A549 (cell line): ENCODE data around the gene TRIM28. TPM values are rescaled to one million over a fixed set of nuclear protein-coding genes. Genes with fewer than 3 reads are reported as not detected.
A peak's percentile ranks its signal among the peaks of the same experiment; 100 is the strongest.

ENCODE experiments used
- ATAC-seq, 2 experiments: fragments of 200-7000 bp in 1 of 2; fragments of >200 bp in 1 of 2; cut with Nextera tagmentation in 1 of 2; cut with Tn5 transposase in 1 of 2; 3 replicates each; pipeline versions ENCODE4 v1.8.0 to v1.9.1; 2018 to 2020; ENCODE audit warnings: mild to moderate bottlenecking in 1 of 2, moderate library complexity in 1 of 2
- CTCF ChIA-PET: fragments of 300-600 bp; sonication (Branson Sonifier 250); formaldehyde crosslinking; extraction: SDS; loops from one replicate; lab custom pipeline; 2021; ENCODE audit warnings: antibody characterized with exemption, inconsistent platforms; lab: Yijun Ruan, JAX
- POLR2A ChIA-PET: fragments of 350-600 bp; formaldehyde crosslinking; extraction: SDS; loops from one replicate; lab custom pipeline; 2021; ENCODE audit warnings: antibody characterized with exemption, inconsistent platforms; lab: Yijun Ruan, JAX
- DNase-seq, 2 experiments: peaks; one replicate each; pipeline versions ENCODE4 v3.0.0 to v3.0.0-alpha.2; 2011 to 2016; ENCODE audit warnings: low read depth in 1 of 2, low spot score in 1 of 2
- FAIRE-seq: peaks from 2 replicates; lab custom pipeline; 2011; peaks lifted over from hg19 to GRCh38; lab: Jason Lieb, UNC
- H3K27ac ChIP-seq, 2 experiments: fragments of >200 bp; sonication (Bioruptor Twin); formaldehyde crosslinking; 3 replicates each; pipeline ENCODE4 v1.5.1; 2016 to 2017
- H3K4me1 ChIP-seq: fragments of >200 bp; sonication (Bioruptor Twin); formaldehyde crosslinking; 3 replicates; pipeline ENCODE4 v1.6.1; 2016
- H3K4me2 ChIP-seq: fragments of >200 bp; sonication (Bioruptor Twin); formaldehyde crosslinking; 3 replicates; pipeline ENCODE4 v1.6.1; 2016
- H3K4me3 ChIP-seq: fragments of >200 bp; sonication (Bioruptor Twin); formaldehyde crosslinking; 3 replicates; pipeline ENCODE4 v1.5.1; 2016
- H3K9me3 ChIP-seq: fragments of >200 bp; sonication (Bioruptor Twin); formaldehyde crosslinking; 3 replicates; pipeline ENCODE4 v1.6.1; 2016
- CBX2 ChIP-seq: fragments of 200-600 bp; sonication (generic); IDR thresholded peaks from 2 replicates; pipeline ENCODE4 v1.6.1; 2016; ENCODE audit warnings: low read depth, mild to moderate bottlenecking, borderline replicate concordance
- CHD4 ChIP-seq: fragments of 200-600 bp; sonication (generic); IDR thresholded peaks from 2 replicates; pipeline ENCODE4 v1.6.1; 2016; ENCODE audit warnings: antibody characterized with exemption, mild to moderate bottlenecking, borderline replicate concordance
- CTCF ChIP-seq: fragments of >200 bp; sonication (Bioruptor Twin); formaldehyde crosslinking; IDR thresholded peaks from 3 replicates; pipeline ENCODE4 v1.5.1; 2016
- EHF ChIP-seq: fragments of 250-450 bp; sonication (Bioruptor Pico); IDR thresholded peaks from 2 replicates; pipeline ENCODE4 v1.5.0; 2020; ENCODE audit warnings: mild to moderate bottlenecking
- HDAC2 ChIP-seq: fragments of 200-600 bp; sonication (generic); IDR thresholded peaks from 2 replicates; pipeline ENCODE4 v1.6.1; 2016
- JUN ChIP-seq, 2 experiments: fragments of >200 bp; sonication (Bioruptor Twin); formaldehyde crosslinking; IDR thresholded peaks; 2 replicates in 1 of 2; 3 replicates in 1 of 2; pipeline ENCODE4 v1.6.1; 2016 to 2017
- KDM5A ChIP-seq: fragments of 200-600 bp; sonication (generic); IDR thresholded peaks from 2 replicates; pipeline ENCODE4 v1.6.1; 2016; ENCODE audit warnings: antibody characterized with exemption, mild to moderate bottlenecking
- MAZ ChIP-seq: fragments of 150-350 bp; IDR thresholded peaks from 2 replicates; pipeline ENCODE4 v1.6.1; 2014; ENCODE audit warnings: antibody characterized with exemption, low read depth, low read length, borderline replicate concordance
- NPAS2 ChIP-seq: fragments of 250-450 bp; sonication (Bioruptor Pico); IDR thresholded peaks from 2 replicates; pipeline ENCODE4 v1.8.0; 2022; ENCODE audit warnings: mild to moderate bottlenecking, moderate library complexity, borderline replicate concordance
- PBX3 ChIP-seq: IDR thresholded peaks from 2 replicates; pipeline ENCODE4 v1.6.1; 2012
- POLR2AphosphoS2 ChIP-seq: conservative IDR thresholded peaks from 2 replicates; pipeline ENCODE4 v1.6.1; 2012; ENCODE audit warnings: low read length, improper control_type of control experiment, inconsistent platforms
- RAD21 ChIP-seq, 2 experiments: fragments of >200 bp in 1 of 2; sonication (Bioruptor Twin) in 1 of 2; formaldehyde crosslinking in 1 of 2; IDR thresholded peaks in 1 of 2; conservative IDR thresholded peaks in 1 of 2; 2 replicates in 1 of 2; 3 replicates in 1 of 2; pipeline ENCODE4 v1.6.1; 2012 to 2018; ENCODE audit warnings: inconsistent platforms in 1 of 2
- REST ChIP-seq: fragments of 200-600 bp; sonication (generic); IDR thresholded peaks from 2 replicates; pipeline ENCODE4 v1.6.1; 2016; ENCODE audit warnings: antibody characterized with exemption, mild to moderate bottlenecking, moderate library complexity
- RFX5 ChIP-seq: fragments of 450-650 bp; IDR thresholded peaks from 2 replicates; pipeline ENCODE4 v1.7.1; 2014; ENCODE audit warnings: antibody characterized with exemption, mild to moderate bottlenecking, moderate library complexity
- USF2 ChIP-seq: fragments of 450-650 bp; IDR thresholded peaks from 2 replicates; pipeline ENCODE4 v1.6.1; 2014; ENCODE audit warnings: antibody characterized with exemption
- ZSCAN20 ChIP-seq: fragments of 250-450 bp; sonication (Bioruptor Pico); IDR thresholded peaks from 2 replicates; pipeline ENCODE4 v1.8.0; 2022; ENCODE audit warnings: mild to moderate bottlenecking, moderate library complexity
- WGBS: methylation state at CpG from one replicate; pipeline ENCODE4 v1.1.6; 2017; ENCODE audit errors: missing lambda C conversion rate; 5-methylcytosine and 5-hydroxymethylcytosine counted together
- polyA plus RNA-seq, 4 experiments: library from polyadenylated mRNA; depleted of rRNA in 3 of 4; stranded (reverse); fragments of >200 nt; fragmentation: RNase III in 1 of 4; extraction: RNeasy Plus Mini Kit Qiagen cat#74134 plus additional on column Dnase treatment in 1 of 4; gene quantifications; 2 replicates in 3 of 4; 3 replicates in 1 of 4; pipeline ENCODE4 v1.2.3, GENCODE V29; 2011 to 2017

Gene TRIM28
- polyA plus RNA-seq, 2 of the 4 experiments (the other 2 are of a cell fraction) = 576 to 656 TPM

- 94% methylated on average over 6 of the region's 6 CpGs for WGBS
- 0 out of 6 replicates have a peak, but pooled peaks of 1 of the 2 experiments have one; percentile 4 for ATAC-seq
- Histone ChIP-seq H3K9me3 (no peaks in the 10 kb centered on the region), H3K27ac (no peak overlapping the region), H3K4me3 (no peak overlapping the region), H3K4me2 (no peak overlapping the region), H3K4me1 (no peaks in the 10 kb centered on the region)
- CTCF ChIA-PET = interaction anchor here (1.7 kb wide), 1 partner anchor 63 kb away, joined by 5 read pairs; the partner anchor contains the start of gene ZBTB45
- DNase-seq = no peak
- POLR2A ChIA-PET = interaction anchor here (1.8 kb wide), 1 partner anchor 8 kb away, joined by 6 read pairs; no protein-coding TSS in a partner anchor
- TF ChIP-seq POLR2AphosphoS2 (no peak), RAD21 (conservative IDR thresholded peaks at IDR 0.05 in 1 of 2, IDR thresholded peaks at IDR 0.05 in 1 of 2) (no peak), EHF (CRISPR knock-in tag) (no peak)
- FAIRE-seq = no peak
Measured at GRCh38 chr19:58582985-58583384, 39.1 kb downstream of the TRIM28 start.

- TF ChIP-seq RFX5 (no peak), KDM5A (no peak), HDAC2 (no peak), MAZ (no peak), EHF (CRISPR knock-in tag) (no peak), ZSCAN20 (no peak), CBX2 (no peak), JUN (IDR thresholded peaks at IDR 0.05) (no peak), USF2 (no peak), PBX3 (no peak), NPAS2 (CRISPR knock-in tag) (no peak), CHD4 (no peak), CTCF (no peak), REST (no peak)
- Histone ChIP-seq H3K4me3 (no peak overlapping the region), H3K9me3 (no peaks in the 10 kb centered on the region), H3K4me1 (no peaks in the 10 kb centered on the region), H3K27ac (no peak overlapping the region), H3K4me2 (no peak overlapping the region)
- ChIA-PET CTCF (no interaction called here), POLR2A (interaction anchor here (1.8 kb wide), 1 partner anchor 9 kb away, joined by 6 read pairs; no protein-coding TSS in a partner anchor)
- FAIRE-seq = no peak
- DNase-seq = no peak
- no peak for ATAC-seq
- 86% methylated on average over 9 of the region's 9 CpGs for WGBS
Measured at GRCh38 chr19:58584498-58585441, 40.9 kb downstream of the TRIM28 start.
